ENCODE data around the gene IL12RB1. TPM values are rescaled to one million over a fixed set of nuclear protein-coding genes. Genes with fewer than 3 reads are reported as not detected.
"Not testable (repeated sequence)": the region's sequence is repeated elsewhere in the genome, so short reads cannot be mapped to it uniquely, and the experiment has no call there.

Gene IL12RB1
- total and polyA plus RNA-seq, 2 donors (not counting 3 experiments of a cell fraction or from before 2014, with no cell fraction given), result not detected

DNA sequence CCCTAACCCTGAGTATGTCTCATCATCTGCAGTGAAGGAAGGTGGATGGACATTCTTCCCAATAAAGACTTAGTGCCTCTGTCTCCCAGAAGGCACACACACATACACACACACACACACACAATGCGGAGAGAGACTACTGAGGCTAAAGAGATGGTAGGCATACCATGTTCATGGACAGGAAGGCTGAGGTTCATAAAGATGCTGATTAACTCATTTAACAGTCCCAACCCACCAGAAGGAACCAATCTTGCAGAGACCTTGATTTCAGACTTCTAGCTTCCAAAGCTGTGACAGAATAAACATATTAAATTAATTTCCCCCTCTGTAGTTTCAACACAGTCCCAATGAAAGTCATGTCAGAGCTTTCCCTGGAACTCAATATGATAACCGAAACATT lies 45.7 kb downstream of the IL12RB1 start:
- Histone ChIP-seq H3K4me3 (replicated peaks in 1 of 3; ENCODE audit: insufficient read depth in 1 of 3, low read depth in 1 of 3, low read length in 3 of 3) (no peak overlapping the region), H3K4me1 (ENCODE audit: control insufficient read depth, extremely low read depth, insufficient read depth, low read length) (peaks cover 5% of the 10 kb centered on the region), H2AFZ (ENCODE audit: low read depth, low read length) (no peak overlapping the region), H3K27me3 (ENCODE audit: control insufficient read depth in 2 of 2, insufficient read depth in 2 of 2, low read length in 2 of 2) (peaks cover 9 to 13% of the 10 kb centered on the region in 2 experiments), H3K36me3 (ENCODE audit: control insufficient read depth in 2 of 2, extremely low read depth in 1 of 2, insufficient read depth in 2 of 2, low read length in 2 of 2) (no peaks in the 10 kb centered on the region), H4K20me1 (replicated peaks; ENCODE audit: control insufficient read depth, extremely low read depth, insufficient read depth, low read length) (no peaks in the 10 kb centered on the region), H3K79me2 (ENCODE audit: control insufficient read depth, insufficient read depth, low read length) (no peaks in the 10 kb centered on the region), H3K9me1 (replicated peaks; ENCODE audit: control insufficient read depth, extremely low read depth, insufficient read depth, low read length) (no peaks in the 10 kb centered on the region), H3K9ac (replicated peaks; ENCODE audit: extremely low read depth, insufficient read depth, low read length) (no peak overlapping the region), H3K27ac (ENCODE audit: insufficient read depth, low read depth, low read length) (no peak overlapping the region), H3K4me2 (ENCODE audit: insufficient read depth, low read length) (no peak overlapping the region), H3K9me3 (replicated peaks; ENCODE audit: control insufficient read depth, insufficient read depth, low read length) (no peaks in the 10 kb centered on the region)
- intact Hi-C loops (cut with micrococcal nuclease), result no loop called here
- ChIA-PET POLR2A (no interaction called here), CTCF (no interaction called here)
- dilution Hi-C loops (cut with MboI; ENCODE audit: extremely low pct_ligation_motif_present, low sequenced_read_pairs), result no loop called here
- TF ChIP-seq POLR2AphosphoS5 (IDR thresholded peaks at IDR 0.05; ENCODE audit: insufficient read depth, low read depth, low read length), result no peak
- TF ChIP-seq FOS (IDR thresholded peaks at IDR 0.05; ENCODE audit: borderline replicate concordance, insufficient read depth, low read length), result no peak
- no peak for TF ChIP-seq JUN (IDR thresholded peaks at IDR 0.05; ENCODE audit: borderline replicate concordance, insufficient read depth, insufficient read length, low read depth)
- TF ChIP-seq POLR2A (IDR thresholded peaks at IDR 0.05; ENCODE audit: low read depth, low read length), result no peak
- TF ChIP-seq, protein P1, sequence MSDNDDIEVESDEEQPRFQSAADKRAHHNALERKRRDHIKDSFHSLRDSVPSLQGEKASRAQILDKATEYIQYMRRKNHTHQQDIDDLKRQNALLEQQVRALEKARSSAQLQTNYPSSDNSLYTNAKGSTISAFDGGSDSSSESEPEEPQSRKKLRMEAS (IDR thresholded peaks at IDR 0.05; ENCODE audit: insufficient read depth, insufficient read length), result no peak
- TF ChIP-seq, protein P2, sequence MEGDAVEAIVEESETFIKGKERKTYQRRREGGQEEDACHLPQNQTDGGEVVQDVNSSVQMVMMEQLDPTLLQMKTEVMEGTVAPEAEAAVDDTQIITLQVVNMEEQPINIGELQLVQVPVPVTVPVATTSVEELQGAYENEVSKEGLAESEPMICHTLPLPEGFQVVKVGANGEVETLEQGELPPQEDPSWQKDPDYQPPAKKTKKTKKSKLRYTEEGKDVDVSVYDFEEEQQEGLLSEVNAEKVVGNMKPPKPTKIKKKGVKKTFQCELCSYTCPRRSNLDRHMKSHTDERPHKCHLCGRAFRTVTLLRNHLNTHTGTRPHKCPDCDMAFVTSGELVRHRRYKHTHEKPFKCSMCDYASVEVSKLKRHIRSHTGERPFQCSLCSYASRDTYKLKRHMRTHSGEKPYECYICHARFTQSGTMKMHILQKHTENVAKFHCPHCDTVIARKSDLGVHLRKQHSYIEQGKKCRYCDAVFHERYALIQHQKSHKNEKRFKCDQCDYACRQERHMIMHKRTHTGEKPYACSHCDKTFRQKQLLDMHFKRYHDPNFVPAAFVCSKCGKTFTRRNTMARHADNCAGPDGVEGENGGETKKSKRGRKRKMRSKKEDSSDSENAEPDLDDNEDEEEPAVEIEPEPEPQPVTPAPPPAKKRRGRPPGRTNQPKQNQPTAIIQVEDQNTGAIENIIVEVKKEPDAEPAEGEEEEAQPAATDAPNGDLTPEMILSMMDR (IDR thresholded peaks at IDR 0.05; ENCODE audit: extremely low read depth in 1 of 2, insufficient read depth in 1 of 2, low read depth in 1 of 2, low read length in 2 of 2), result no peak
- TF ChIP-seq EZH2 (IDR thresholded peaks at IDR 0.05; ENCODE audit: borderline replicate concordance, low read depth, low read length, severe bottlenecking), result no peak
- no peak for TF ChIP-seq GATA2 (IDR thresholded peaks at IDR 0.05; ENCODE audit: insufficient read depth, insufficient read length, low read depth, low read length)
- no peak for TF ChIP-seq MYC (IDR thresholded peaks at IDR 0.05; ENCODE audit: low read depth, low read length)
- BruUV-seq (replicated peaks), result no TSS peak
- DNase-seq (ENCODE audit: low read depth, low spot score) (no peak), FAIRE-seq (no peak)

DNA sequence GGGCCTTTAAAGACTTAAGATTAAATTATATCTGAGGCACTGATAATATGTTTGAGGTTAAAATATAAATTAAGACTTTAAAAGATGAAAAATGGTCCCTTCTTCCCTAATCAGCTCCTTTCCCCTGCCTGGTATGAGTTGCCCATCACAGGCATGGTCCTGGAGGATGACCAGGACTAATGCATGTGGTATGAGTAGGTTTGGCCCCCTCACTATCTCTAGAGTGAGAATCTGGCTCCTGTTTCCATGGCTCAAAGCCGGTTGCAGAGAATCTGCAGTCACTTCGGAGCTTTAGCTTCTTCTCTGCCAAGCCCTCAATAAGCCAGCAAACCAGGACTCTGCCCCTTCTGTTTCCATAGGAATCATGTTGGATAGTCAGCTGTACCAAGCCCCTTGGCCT lies 54.6 kb downstream of the IL12RB1 start:
- H3K36me3 ChIP-seq (ENCODE audit: control insufficient read depth in 2 of 2, extremely low read depth in 1 of 2, insufficient read depth in 2 of 2, low read length in 2 of 2); H3K27ac ChIP-seq (ENCODE audit: insufficient read depth, low read depth, low read length); H3K9ac ChIP-seq (replicated peaks; ENCODE audit: extremely low read depth, insufficient read depth, low read length); H3K9me1 ChIP-seq (replicated peaks; ENCODE audit: control insufficient read depth, extremely low read depth, insufficient read depth, low read length); H3K79me2 ChIP-seq (ENCODE audit: control insufficient read depth, insufficient read depth, low read length); H3K4me3 ChIP-seq (replicated peaks in 1 of 3; ENCODE audit: insufficient read depth in 1 of 3, low read depth in 1 of 3, low read length in 3 of 3); H4K20me1 ChIP-seq (replicated peaks; ENCODE audit: control insufficient read depth, extremely low read depth, insufficient read depth, low read length); FAIRE-seq; CTCF ChIA-PET; DNase-seq (ENCODE audit: low read depth, low spot score); H2AFZ ChIP-seq (ENCODE audit: low read depth, low read length); POLR2A ChIA-PET; H3K4me1 ChIP-seq (ENCODE audit: control insufficient read depth, extremely low read depth, insufficient read depth, low read length); intact Hi-C loops (cut with micrococcal nuclease); H3K27me3 ChIP-seq (ENCODE audit: control insufficient read depth in 2 of 2, insufficient read depth in 2 of 2, low read length in 2 of 2); dilution Hi-C loops (cut with MboI; ENCODE audit: extremely low pct_ligation_motif_present, low sequenced_read_pairs); H3K4me2 ChIP-seq (ENCODE audit: insufficient read depth, low read length); BruUV-seq (replicated peaks); H3K9me3 ChIP-seq (replicated peaks; ENCODE audit: control insufficient read depth, insufficient read depth, low read length): not testable (repeated sequence)

DNA sequence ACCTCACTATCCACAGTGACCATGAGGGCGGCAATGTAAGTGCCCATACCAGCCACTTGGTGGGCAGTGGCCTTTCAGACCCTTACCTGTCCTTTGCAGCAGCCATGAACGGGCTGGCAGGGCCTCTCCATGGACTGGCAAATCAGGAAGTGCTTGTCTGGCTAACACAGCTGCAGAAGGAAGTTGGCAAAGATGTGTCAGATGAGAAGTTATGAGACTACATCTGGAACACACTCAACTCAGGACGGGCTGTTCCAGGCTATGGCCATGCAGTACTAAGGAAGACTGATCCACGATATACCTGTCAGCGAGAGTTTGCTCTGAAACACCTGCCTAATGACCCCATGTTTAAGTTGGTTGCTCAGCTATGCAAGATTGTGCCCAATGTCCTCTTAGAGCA lies 55.3 kb downstream of the IL12RB1 start:
- dilution Hi-C loops (cut with MboI; ENCODE audit: extremely low pct_ligation_motif_present, low sequenced_read_pairs); CTCF ChIA-PET; FAIRE-seq: not testable (repeated sequence)

More for the DNA sequence above, 55.3 kb downstream of the IL12RB1 start:
- H3K27ac ChIP-seq (ENCODE audit: insufficient read depth, low read depth, low read length); H3K9me1 ChIP-seq (replicated peaks; ENCODE audit: control insufficient read depth, extremely low read depth, insufficient read depth, low read length); H4K20me1 ChIP-seq (replicated peaks; ENCODE audit: control insufficient read depth, extremely low read depth, insufficient read depth, low read length); H2AFZ ChIP-seq (ENCODE audit: low read depth, low read length); BruUV-seq (replicated peaks); POLR2A ChIA-PET; DNase-seq (ENCODE audit: low read depth, low spot score); H3K27me3 ChIP-seq (ENCODE audit: control insufficient read depth in 2 of 2, insufficient read depth in 2 of 2, low read length in 2 of 2); intact Hi-C loops (cut with micrococcal nuclease); H3K79me2 ChIP-seq (ENCODE audit: control insufficient read depth, insufficient read depth, low read length); H3K4me2 ChIP-seq (ENCODE audit: insufficient read depth, low read length); H3K9ac ChIP-seq (replicated peaks; ENCODE audit: extremely low read depth, insufficient read depth, low read length); H3K36me3 ChIP-seq (ENCODE audit: control insufficient read depth in 2 of 2, extremely low read depth in 1 of 2, insufficient read depth in 2 of 2, low read length in 2 of 2); H3K4me1 ChIP-seq (ENCODE audit: control insufficient read depth, extremely low read depth, insufficient read depth, low read length); H3K9me3 ChIP-seq (replicated peaks; ENCODE audit: control insufficient read depth, insufficient read depth, low read length); H3K4me3 ChIP-seq (replicated peaks in 1 of 3; ENCODE audit: insufficient read depth in 1 of 3, low read depth in 1 of 3, low read length in 3 of 3): not testable (repeated sequence)

All from endothelial cell of umbilical vein (primary cell).